T-helper 2 cell (primary cell): ENCODE data around the gene FAU.

Experiments used
- DNase-seq, 5 experiments: peaks; one replicate each; pipeline versions ENCODE4 v3.0.0 to v3.0.0-alpha.2; 2012 to 2022

The FAU gene

GRCh38 chr11:65072631-65072966, 49.3 kb downstream of the FAU start:
- DNase-seq = no peak

- no peak for DNase-seq
Observed at GRCh38 chr11:65071907-65072630, 49.9 kb downstream of the FAU start.
